GM12801 (cell line): ENCODE measurements around the gene FYN.

Experiments used
- TF ChIP-seq, protein P1 (sequence below): IDR thresholded peaks from one replicate; pipeline ENCODE4 v1.5.1; 2011; ENCODE audit warnings: control low read depth; ENCODE audit not compliant: insufficient read length; ENCODE audit errors: extremely low read depth

FYN gene

DNA sequence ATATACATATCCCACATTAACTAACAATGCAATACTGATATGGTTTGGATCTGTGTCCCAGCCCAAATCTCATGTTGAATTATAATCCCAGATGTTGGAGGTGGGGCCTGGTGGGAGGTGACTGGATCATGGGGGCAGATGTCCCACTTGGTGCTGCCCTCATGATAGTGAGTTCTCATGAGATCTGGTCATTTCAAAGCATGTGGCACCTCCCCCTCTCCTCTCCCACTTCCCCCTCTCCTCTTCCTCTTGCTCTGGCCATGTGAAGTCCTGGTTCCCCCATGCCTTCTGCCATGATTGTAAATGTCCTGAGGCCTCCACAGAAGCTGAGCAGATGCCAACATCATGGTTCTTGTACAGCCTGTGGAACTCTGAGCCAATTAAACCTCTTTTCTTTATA is 71.2 kb downstream of the FYN start:
- TF ChIP-seq, protein P1, sequence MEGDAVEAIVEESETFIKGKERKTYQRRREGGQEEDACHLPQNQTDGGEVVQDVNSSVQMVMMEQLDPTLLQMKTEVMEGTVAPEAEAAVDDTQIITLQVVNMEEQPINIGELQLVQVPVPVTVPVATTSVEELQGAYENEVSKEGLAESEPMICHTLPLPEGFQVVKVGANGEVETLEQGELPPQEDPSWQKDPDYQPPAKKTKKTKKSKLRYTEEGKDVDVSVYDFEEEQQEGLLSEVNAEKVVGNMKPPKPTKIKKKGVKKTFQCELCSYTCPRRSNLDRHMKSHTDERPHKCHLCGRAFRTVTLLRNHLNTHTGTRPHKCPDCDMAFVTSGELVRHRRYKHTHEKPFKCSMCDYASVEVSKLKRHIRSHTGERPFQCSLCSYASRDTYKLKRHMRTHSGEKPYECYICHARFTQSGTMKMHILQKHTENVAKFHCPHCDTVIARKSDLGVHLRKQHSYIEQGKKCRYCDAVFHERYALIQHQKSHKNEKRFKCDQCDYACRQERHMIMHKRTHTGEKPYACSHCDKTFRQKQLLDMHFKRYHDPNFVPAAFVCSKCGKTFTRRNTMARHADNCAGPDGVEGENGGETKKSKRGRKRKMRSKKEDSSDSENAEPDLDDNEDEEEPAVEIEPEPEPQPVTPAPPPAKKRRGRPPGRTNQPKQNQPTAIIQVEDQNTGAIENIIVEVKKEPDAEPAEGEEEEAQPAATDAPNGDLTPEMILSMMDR: no peak

DNA sequence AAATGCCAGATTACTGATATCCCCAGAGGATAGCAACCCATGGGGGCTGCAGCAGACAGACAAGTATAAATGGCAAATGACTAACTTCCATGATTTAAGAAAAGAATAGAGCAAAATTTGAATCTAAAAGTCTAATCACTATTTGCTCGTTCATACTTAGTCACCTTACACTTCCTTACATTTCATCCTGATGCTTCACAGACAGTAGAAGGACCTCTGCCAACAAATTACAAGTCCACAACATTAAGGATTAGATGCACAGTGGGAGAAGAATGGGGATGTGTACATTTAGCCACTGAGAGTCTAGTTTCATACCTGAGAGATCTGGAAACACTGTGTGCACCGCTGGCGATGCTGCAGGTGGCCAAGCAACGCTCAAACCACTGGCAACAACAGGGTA is 72.4 kb downstream of the FYN start:
- TF ChIP-seq, protein P1: no peak

DNA sequence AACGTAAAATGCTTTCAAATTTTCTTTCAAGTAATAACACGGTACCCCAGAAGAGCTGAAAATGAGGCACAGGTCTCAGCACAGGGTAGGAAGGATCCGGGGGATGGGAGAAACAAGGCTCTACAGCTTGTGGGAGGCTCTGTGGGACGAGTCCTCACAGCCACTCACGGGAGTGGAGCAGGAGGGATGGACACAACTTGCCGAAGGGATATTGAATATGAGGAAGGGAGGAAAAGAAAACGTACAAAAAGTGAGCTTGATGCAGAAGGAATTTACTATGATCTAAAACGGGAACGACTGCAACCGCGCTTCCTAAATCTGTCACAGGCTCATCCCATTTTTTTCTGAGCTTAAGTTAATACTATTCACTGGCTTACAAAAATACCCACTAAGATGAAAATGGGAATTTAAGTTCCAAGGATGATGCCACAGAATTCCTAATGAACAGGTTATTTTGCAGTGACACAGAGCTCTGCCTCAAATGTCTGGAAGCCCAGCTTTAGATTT is 72.9 kb downstream of the FYN start:
- TF ChIP-seq, protein P1: no peak

DNA sequence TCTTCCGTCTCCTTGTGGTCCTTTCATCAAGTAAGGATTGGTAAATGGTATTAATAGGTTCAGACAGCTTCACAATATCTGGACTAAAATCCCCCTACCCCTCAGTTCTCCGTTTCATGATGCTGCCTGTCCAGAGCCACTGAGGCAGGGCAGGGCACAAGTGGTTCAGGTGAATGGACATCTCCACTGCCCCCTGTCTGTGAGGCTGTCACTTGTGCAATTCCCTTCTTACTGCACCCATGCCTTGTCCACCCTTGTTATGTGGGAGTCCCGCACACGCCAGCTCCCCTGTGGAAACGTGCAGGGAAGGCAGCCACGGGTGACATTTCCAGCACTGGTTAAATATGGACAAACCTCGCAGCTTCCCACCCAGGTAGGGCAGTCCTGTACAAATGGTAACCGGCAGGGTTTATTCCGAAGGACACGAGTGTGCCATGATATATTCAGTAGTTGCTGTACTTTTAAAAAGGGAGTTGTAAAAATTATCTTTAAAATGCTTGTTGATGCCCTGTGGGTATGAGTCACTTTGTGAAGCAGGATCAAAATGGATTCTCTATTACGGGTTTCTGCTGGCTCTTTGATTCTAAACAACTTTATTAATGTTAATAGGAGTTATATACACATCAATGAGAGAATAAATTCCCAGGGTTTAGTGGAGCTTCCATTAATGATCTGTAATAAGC is 73.5 kb downstream of the FYN start:
- TF ChIP-seq, protein P1: no peak

DNA sequence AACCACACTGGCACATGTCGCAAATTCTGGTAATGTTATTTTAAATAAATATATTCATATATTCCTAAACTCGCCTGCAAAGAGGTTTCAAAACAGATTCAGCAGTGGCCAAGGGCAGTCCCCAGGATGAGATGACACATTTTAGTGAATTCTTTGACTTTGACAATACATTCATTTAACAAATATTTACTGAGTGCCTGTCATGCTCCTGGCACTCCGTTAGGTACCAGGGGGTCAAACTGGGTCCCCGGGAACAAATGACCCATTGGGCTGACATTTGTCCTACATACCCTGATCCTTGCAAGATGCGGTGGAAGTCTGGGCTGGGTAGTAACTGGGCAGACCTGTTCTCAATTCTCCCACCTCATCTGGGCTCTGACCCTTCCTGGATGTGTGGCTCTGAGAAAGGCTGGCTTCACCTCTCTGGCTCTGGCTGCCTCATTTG is 74.9 kb downstream of the FYN start:
- TF ChIP-seq, protein P1: no peak

DNA sequence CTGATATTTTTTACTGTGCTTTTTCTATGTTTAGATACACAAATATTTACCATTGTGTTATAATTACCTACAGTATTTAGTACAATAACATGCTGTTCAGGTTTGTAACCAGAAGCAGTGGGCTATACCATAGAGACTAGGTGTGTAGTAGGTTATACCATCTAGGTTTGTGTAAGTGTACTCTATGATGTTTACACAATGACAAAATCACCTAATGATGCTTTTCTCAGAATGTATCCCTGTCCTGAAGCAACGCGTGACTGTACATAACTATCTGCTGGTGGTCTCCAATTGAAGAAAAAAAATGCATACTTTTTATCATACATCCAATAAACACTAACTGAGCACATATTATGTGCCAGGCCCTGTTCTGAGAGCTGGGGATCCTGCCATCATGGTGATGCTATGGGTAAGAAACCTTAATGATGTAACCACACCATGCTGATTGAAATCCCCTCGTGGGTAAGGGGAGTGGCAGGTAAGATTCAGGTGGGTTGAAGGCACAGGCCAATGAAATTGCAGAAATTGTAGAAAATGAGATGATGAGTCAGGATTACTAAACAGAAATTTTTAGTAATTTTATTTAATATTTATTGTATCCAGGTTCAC is 76.8 kb downstream of the FYN start:
- TF ChIP-seq, protein P1: no peak

DNA sequence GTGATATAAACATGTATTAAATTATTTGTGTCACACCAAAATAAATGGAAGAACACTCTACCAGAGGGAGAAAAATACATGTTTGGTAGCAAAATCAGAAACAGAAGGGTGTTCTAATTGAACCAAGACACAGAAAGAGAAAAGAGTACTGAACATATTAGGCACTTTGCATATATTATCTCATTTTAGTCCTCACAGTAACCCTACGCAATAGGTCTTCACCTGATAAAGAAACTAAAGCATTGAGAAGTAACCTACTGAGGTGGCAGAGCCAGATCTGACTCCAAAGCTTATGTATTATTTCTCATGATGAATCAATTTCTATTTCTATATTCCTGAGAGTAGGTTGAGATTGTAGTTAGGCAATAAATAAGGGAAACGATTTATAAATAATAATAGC is 77.7 kb downstream of the FYN start:
- TF ChIP-seq, protein P1: no peak
